Measurements from ENCODE around the gene KRTAP6-2. TPM values are rescaled to one million over a fixed set of nuclear protein-coding genes. Genes with fewer than 3 reads are reported as not detected.

Gene KRTAP6-2
- total RNA-seq, 3 donors from 2014 or later (not counting 1 experiment from before 2014, with no cell fraction given) = not detected

DNA sequence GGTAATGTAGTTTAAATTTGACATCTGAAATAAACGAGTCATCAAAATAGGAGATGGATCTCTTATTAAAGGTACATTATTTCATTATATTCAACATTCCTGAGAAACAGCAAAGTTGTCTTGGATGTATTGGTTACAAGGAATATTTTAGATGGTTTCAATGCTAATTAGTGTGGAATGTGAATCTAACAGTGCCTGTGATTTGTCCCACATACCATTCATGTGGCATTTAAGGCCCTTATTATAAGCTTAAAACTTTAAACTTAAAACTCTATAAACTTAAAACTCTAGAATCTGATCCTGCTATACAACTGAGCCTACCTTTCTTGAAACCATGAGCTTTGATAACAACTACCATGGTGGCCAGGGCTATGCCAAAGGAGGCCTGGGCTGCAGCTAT, 2.1 kb upstream of the KRTAP6-2 start, which contains the start of gene KRTAP22-1:
KRTAP22-1 (plus strand) TSS at position 301 of the 400 bp plus-strand sequence.
- Mint-ChIP-seq H3K4me1 (no peaks in the 10 kb centered on the region), H3K4me3 (no peak within 1 kb of the TSS), H3K36me3 (peaks cover 13% of the 10 kb centered on the region), H3K27me3 (ENCODE audit: low read depth in 2 of 2) (no peaks in the 10 kb centered on the region), H3K27ac (no peak within 1 kb of the TSS), H3K9me3 (peaks cover 11 to 14% of the 10 kb centered on the region in 2 donors)
- Histone ChIP-seq H3K27me3 (ENCODE audit: control insufficient read depth, insufficient read depth, low read length) (no peaks in the 10 kb centered on the region), H3K4me1 (ENCODE audit: control insufficient read depth, insufficient read depth, low read length) (no peaks in the 10 kb centered on the region), H3K9me3 (ENCODE audit: control insufficient read depth, insufficient read depth, low read length) (no peaks in the 10 kb centered on the region), H3K27ac (ENCODE audit: low read length) (no peak within 1 kb of the TSS), H3K36me3 (ENCODE audit: control insufficient read depth, insufficient read depth, low read length) (no peaks in the 10 kb centered on the region), H3K4me3 (ENCODE audit: low read length) (no peak within 1 kb of the TSS)
- ATAC-seq (no peak), DNase-seq (no peak)
- TF ChIP-seq CTCF (IDR thresholded peaks at IDR 0.05) = no peak
- no CpG with 5 or more reads among the region's 1 CpG for WGBS (ENCODE audit: insufficient coverage)
- intact Hi-C loops (cut with micrococcal nuclease) = no loop called here

- DNase-seq (no peak), ATAC-seq (no peak)
- intact Hi-C loops (cut with micrococcal nuclease) = no loop called here
- no peaks in the 10 kb centered on the region for H3K4me1 Mint-ChIP-seq
- no peak within 1 kb of the TSS for H3K4me3 Mint-ChIP-seq
- H3K36me3 ChIP-seq (ENCODE audit: control insufficient read depth, insufficient read depth, low read length) = no peaks in the 10 kb centered on the region
- TF ChIP-seq CTCF (IDR thresholded peaks at IDR 0.05) = no peak
- H3K27ac Mint-ChIP-seq = no peak within 1 kb of the TSS
- H3K36me3 Mint-ChIP-seq = no peaks in the 10 kb centered on the region
- H3K27ac ChIP-seq (ENCODE audit: low read length) = no peak within 1 kb of the TSS
- peaks cover 6 to 9% of the 10 kb centered on the region in 2 donors for H3K9me3 Mint-ChIP-seq
- H3K4me1 ChIP-seq (ENCODE audit: control insufficient read depth, insufficient read depth, low read length) = no peaks in the 10 kb centered on the region
- H3K27me3 ChIP-seq (ENCODE audit: control insufficient read depth, insufficient read depth, low read length) = no peaks in the 10 kb centered on the region
- H3K27me3 Mint-ChIP-seq (ENCODE audit: low read depth in 2 of 2) = no peaks in the 10 kb centered on the region
- H3K4me3 ChIP-seq (ENCODE audit: low read length) = no peak within 1 kb of the TSS
- 91% methylated on average over 4 of the region's 4 CpGs for WGBS (ENCODE audit: insufficient coverage)
- H3K9me3 ChIP-seq (ENCODE audit: control insufficient read depth, insufficient read depth, low read length) = no peaks in the 10 kb centered on the region
Measured at GRCh38 chr21:30592140-30592539, 6.6 kb downstream of the KRTAP6-2 start, which contains the start of gene KRTAP6-3. Gene KRTAP6-3 (plus strand): TSS chr21:30592440. CDS start chr21:30592446, 6 bp downstream.

GRCh38 chr21:30590297-30590696, 8.4 kb downstream of the KRTAP6-2 start, which contains the start of gene KRTAP22-2:
Gene KRTAP22-2 (minus strand): TSS chr21:30590397.
- Histone ChIP-seq H3K4me1 (ENCODE audit: control insufficient read depth, insufficient read depth, low read length) (no peaks in the 10 kb centered on the region), H3K27ac (ENCODE audit: low read length) (no peak within 1 kb of the TSS), H3K36me3 (ENCODE audit: control insufficient read depth, insufficient read depth, low read length) (no peaks in the 10 kb centered on the region), H3K9me3 (ENCODE audit: control insufficient read depth, insufficient read depth, low read length) (no peaks in the 10 kb centered on the region), H3K27me3 (ENCODE audit: control insufficient read depth, insufficient read depth, low read length) (no peaks in the 10 kb centered on the region), H3K4me3 (ENCODE audit: low read length) (no peak within 1 kb of the TSS)
- H3K27me3 Mint-ChIP-seq (ENCODE audit: low read depth in 2 of 2) = no peaks in the 10 kb centered on the region
- peaks cover 6 to 9% of the 10 kb centered on the region in 2 donors for H3K9me3 Mint-ChIP-seq
- H3K36me3 Mint-ChIP-seq = peaks cover under 1% of the 10 kb centered on the region
- TF ChIP-seq CTCF (IDR thresholded peaks at IDR 0.05) = no peak
- ATAC-seq (no peak), DNase-seq (no peak)
- H3K27ac Mint-ChIP-seq = no peak within 1 kb of the TSS
- intact Hi-C loops (cut with micrococcal nuclease) = no loop called here
- no peak within 1 kb of the TSS for H3K4me3 Mint-ChIP-seq
- no peaks in the 10 kb centered on the region for H3K4me1 Mint-ChIP-seq

DNA sequence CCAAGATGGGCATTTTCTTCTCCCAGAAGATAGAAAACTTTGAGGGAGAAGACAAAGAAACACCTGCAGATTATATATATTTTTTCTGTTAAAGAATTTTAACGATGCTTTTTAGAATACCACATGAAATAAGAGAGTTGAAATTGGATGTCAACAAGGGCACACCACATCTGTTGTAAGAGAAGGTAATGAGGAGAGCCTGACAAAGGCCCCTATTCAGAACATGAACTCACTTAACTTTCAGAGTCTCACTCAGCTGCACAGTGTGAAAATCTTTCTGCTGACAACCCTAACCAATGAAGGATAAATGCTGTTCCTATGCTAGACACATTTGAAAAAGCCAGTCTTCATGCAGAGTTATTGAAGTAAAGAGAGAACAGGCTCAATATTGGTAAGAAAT, 15.8 kb downstream of the KRTAP6-2 start:
- H3K36me3 ChIP-seq (ENCODE audit: control insufficient read depth, insufficient read depth, low read length) = no peaks in the 10 kb centered on the region
- Mint-ChIP-seq H3K36me3 (peaks cover 13% of the 10 kb centered on the region), H3K4me1 (no peaks in the 10 kb centered on the region), H3K27ac (no peak overlapping the region), H3K9me3 (peaks cover 5 to 8% of the 10 kb centered on the region in 2 donors), H3K27me3 (ENCODE audit: low read depth in 2 of 2) (no peaks in the 10 kb centered on the region), H3K4me3 (no peak overlapping the region)
- intact Hi-C loops (cut with micrococcal nuclease) = no loop called here
- H3K27me3 ChIP-seq (ENCODE audit: control insufficient read depth, insufficient read depth, low read length) = no peaks in the 10 kb centered on the region
- no peaks in the 10 kb centered on the region for H3K4me1 ChIP-seq (ENCODE audit: control insufficient read depth, insufficient read depth, low read length)
- 100% methylated on average over 1 of the region's 1 CpG for WGBS (ENCODE audit: insufficient coverage)
- DNase-seq = no peak
- no peaks in the 10 kb centered on the region for H3K9me3 ChIP-seq (ENCODE audit: control insufficient read depth, insufficient read depth, low read length)
- no peak for ATAC-seq
- H3K4me3 ChIP-seq (ENCODE audit: low read length) = no peak overlapping the region
- no peak overlapping the region for H3K27ac ChIP-seq (ENCODE audit: low read length)
- no peak for TF ChIP-seq CTCF (IDR thresholded peaks at IDR 0.05)

All from natural killer cell (primary cell).